ENCODE results near the gene TBC1D9B. TPM values are rescaled to one million over a fixed set of nuclear protein-coding genes. Genes with fewer than 3 reads are reported as not detected.

Gene TBC1D9B
- total RNA-seq, 4 donors from 2014 or later, result 58.8 to 2,513 (median 108) TPM

DNA sequence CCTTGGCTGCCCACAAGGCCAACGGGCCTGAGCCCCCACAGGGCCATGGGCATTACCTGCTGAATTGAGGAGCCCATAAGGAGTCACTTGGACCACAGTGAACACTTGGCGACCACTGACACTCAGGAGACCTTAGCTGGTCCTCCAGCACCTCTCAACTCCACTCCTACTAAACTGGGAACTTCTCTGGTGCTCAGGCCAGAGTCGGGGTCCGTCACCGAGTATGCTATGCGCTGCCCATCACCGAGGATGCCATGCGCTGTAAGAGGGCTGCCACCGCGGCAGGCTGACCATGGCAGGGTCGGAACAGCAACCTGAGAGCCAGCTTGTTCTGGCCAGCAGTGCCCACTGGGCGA lies 87.6 kb downstream of the TBC1D9B start:
- Histone ChIP-seq H3K36me3 (no peaks in the 10 kb centered on the region), H3K27ac (peak overlapping the region; percentile 98 to 99), H3K4me3 (peak overlapping the region; percentile 94 to 97), H3K4me1 (peaks cover 13 to 14% of the 10 kb centered on the region in 2 donors), H3K27me3 (no peaks in the 10 kb centered on the region), H3K9me3 (no peaks in the 10 kb centered on the region)
- TF ChIP-seq, protein P1, sequence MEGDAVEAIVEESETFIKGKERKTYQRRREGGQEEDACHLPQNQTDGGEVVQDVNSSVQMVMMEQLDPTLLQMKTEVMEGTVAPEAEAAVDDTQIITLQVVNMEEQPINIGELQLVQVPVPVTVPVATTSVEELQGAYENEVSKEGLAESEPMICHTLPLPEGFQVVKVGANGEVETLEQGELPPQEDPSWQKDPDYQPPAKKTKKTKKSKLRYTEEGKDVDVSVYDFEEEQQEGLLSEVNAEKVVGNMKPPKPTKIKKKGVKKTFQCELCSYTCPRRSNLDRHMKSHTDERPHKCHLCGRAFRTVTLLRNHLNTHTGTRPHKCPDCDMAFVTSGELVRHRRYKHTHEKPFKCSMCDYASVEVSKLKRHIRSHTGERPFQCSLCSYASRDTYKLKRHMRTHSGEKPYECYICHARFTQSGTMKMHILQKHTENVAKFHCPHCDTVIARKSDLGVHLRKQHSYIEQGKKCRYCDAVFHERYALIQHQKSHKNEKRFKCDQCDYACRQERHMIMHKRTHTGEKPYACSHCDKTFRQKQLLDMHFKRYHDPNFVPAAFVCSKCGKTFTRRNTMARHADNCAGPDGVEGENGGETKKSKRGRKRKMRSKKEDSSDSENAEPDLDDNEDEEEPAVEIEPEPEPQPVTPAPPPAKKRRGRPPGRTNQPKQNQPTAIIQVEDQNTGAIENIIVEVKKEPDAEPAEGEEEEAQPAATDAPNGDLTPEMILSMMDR (IDR thresholded peaks at IDR 0.05), result no peak
- no peak for TF ChIP-seq POLR2A (IDR thresholded peaks at IDR 0.05)
- intact Hi-C loops (cut with DNase I; ENCODE audit: low total_unique reads), result no loop called here
- DNase-seq, result no peak

DNA sequence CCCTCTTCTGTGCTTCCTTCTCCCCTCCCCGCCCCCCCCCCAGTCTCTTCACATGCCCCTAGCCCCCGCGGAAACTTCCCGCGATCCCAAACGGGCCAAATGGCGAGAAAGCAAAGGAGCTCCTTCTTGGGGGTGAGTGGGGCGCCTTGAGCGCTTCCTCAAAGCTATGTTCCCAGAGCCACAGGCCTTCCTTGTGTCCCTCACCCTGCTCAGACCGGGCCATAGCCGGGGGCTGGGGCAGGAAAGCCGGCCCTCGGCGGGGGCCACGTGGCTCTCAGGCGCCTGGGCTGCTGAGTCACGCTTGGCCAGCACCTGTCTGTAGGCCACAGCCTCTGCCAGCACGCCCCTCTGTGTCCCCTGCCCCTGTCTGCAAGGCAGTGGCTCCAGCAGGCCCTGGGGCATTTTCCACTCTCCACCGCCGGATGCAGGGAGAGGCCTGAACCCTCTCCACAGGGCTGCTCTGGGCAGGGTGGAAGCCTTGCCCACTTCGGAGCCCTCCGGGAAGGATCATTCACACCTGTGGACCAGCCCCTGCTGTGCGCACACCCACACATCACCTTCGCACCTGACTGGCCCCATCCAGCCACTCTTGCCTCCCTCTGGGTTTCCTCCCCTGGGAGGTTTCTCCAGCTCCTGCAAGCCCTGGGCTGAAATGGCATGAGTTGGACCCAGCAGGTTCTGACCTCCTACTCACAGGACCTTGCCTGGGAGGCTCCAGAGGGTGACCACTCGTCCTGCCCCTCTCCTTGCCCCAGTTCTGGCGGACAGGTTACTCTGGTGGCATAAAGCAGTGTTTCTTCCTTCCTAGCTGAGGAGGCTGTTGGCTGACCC lies 88.2 kb downstream of the TBC1D9B start:
- H3K27me3 ChIP-seq, result no peaks in the 10 kb centered on the region
- H3K27ac ChIP-seq, result peak overlapping the region; percentile 98 to 99
- intact Hi-C loops (cut with DNase I; ENCODE audit: low total_unique reads), result no loop called here
- H3K4me3 ChIP-seq, result peak overlapping the region; percentile 94 to 97
- peak; percentile 77 for DNase-seq
- H3K4me1 ChIP-seq, result peaks cover 12 to 13% of the 10 kb centered on the region in 2 donors
- no peaks in the 10 kb centered on the region for H3K9me3 ChIP-seq
- TF ChIP-seq POLR2A (IDR thresholded peaks at IDR 0.05), result no peak
- TF ChIP-seq, protein P1 (IDR thresholded peaks at IDR 0.05), result no peak
- no peaks in the 10 kb centered on the region for H3K36me3 ChIP-seq

DNA sequence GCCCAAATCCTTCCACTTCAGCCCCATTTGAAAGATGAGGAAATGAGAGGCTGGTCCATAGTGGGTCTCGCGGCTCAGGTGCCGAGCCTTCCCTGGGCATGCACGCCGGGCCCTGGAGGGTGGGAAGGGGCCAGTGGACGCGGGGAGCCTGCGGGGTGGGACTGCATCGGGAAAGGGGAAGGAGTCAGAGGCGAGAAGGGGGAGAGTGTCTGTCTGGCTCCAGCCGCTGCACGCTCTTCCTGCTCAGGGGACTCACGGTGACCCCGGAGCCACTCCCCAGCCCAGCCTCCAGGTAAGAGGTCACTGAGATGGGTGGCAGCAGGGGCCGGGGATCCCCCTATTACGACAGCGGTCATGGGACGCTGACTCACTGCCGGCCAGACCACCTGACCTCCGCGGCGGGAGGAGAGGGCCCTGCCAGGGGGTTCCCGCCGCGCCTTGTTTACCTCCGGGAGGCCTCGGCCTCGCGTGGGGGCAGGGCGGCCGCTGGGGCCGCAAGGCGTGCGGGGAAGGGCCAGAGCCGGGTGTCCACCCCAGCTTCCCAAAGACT lies 88.9 kb downstream of the TBC1D9B start:
- TF ChIP-seq POLR2A (IDR thresholded peaks at IDR 0.05), result peak; percentile 65 to 69
- TF ChIP-seq, protein P1 (IDR thresholded peaks at IDR 0.05), result no peak
- intact Hi-C loops (cut with DNase I; ENCODE audit: low total_unique reads), result no loop called here
- no peaks in the 10 kb centered on the region for H3K9me3 ChIP-seq
- H3K27me3 ChIP-seq, result no peaks in the 10 kb centered on the region
- peak overlapping the region; percentile 98 to 99 for H3K27ac ChIP-seq
- H3K36me3 ChIP-seq, result no peaks in the 10 kb centered on the region
- H3K4me1 ChIP-seq, result peaks cover 5 to 13% of the 10 kb centered on the region in 2 donors
- DNase-seq, result peak; percentile 96 to 97
- peak overlapping the region; percentile 48 to 97 for H3K4me3 ChIP-seq

DNA sequence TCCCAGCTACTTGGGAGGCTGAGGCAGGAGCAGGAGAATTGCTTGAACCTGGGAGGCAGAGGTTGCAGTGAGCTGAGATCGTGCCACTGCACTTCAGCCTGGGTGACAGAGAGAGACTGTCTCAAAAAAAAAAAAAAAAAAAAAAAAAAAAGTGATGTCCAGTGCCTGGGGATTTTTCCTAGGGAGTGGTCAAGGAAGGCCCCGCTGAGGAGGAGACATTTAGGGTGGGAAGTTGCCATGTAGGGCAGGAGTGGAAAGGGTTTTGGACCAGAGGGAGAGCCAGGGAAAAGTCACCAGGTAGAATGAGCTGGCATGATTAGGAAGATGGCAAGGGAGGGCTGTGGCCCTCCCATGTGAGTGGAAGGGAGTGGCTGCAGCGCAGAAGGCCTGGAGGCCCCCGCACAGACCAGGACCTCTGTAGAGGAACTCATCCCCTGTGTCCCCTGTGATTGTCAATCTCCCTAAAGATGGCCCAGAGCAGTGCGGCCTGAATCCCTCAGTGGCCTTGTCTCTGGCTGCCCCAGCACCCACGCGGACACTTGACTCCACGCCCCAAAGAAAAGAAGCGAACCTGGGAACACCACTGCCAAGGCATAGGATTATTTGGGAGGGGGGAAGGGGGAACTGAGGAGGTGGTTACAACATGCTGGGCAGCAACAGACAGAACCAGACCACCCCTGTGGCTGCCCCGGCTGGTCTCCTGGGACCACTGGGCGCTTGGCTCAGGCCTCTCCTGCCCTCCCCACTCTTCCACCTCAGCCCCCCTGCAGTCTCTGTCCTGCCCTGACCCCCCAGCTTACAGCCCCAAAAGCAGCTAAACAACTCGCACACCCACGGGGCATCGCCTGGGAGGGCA lies 89.6 kb downstream of the TBC1D9B start:
- H3K36me3 ChIP-seq, result no peaks in the 10 kb centered on the region
- H3K4me3 ChIP-seq, result peak overlapping the region; percentile 48 to 97
- peaks cover 0 to 13% of the 10 kb centered on the region in 2 donors for H3K4me1 ChIP-seq
- no peaks in the 10 kb centered on the region for H3K9me3 ChIP-seq
- TF ChIP-seq, protein P1 (IDR thresholded peaks at IDR 0.05), result no peak
- peak in 1 of 2 donors; percentile 50 for DNase-seq
- intact Hi-C loops (cut with DNase I; ENCODE audit: low total_unique reads), result no loop called here
- H3K27ac ChIP-seq, result peak overlapping the region; percentile 98 to 99
- no peaks in the 10 kb centered on the region for H3K27me3 ChIP-seq

All from uterus (tissue), 4 donors.